CD4-positive, alpha-beta T cell treated with Interleukin-4 for 1 hour (primary cell): ENCODE data around the gene QSOX1.

ENCODE experiments used
- DNase-seq, 2 donors: peaks; one replicate each; pipeline ENCODE4 v3.0.0-alpha.2; 2020 to 2022

QSOX1 gene

GRCh38 chr1:180217006-180217405 is 62.3 kb downstream of the QSOX1 start:
- DNase-seq = no peak

DNA sequence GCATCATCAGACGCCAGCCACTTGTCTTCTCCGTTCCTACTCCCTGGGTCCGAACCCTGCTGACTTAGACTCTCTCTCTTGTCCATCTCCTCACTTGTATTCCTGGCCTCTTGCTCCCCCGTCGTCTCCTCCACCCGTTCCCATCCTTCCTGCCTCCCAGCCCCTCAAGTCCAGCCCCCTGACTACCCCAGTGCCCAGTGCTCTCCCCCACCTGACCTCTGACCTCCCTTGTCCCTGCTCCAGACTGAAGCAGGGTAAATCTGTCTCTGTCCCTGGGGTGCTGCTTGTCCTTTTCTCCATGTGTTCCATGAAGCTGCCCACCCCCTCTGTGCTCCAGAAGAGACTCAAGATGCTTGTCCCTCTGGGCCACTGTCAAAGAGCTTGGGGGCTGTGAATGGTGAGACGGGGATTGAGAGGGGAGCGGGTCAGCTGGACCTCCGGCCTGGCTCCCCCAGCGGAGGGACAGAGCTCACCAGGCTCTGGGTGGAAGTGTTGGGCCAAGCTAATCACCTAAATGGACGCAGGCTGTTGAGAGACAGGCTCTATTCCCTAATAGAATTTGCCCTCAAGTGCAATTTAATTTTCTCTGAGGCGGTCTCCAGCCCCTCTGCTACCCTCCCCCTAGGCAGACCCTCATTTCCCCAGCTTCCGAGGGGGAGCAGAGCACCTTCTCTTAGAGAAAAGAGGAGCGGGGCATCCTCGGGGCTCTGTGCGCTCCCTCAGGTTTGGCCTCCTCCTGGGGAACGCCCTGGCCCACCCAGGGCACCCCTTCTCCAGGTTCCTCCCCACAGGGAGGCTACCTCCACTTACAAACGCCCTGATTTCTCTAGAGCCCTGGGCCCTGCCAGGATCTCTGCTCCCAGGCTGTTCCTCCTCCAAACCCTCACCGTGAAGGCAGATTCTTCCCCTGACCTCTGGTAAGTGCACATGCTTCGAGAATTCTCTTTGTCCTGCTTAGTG is 64.4 kb downstream of the QSOX1 start:
- DNase-seq = no peak

DNA sequence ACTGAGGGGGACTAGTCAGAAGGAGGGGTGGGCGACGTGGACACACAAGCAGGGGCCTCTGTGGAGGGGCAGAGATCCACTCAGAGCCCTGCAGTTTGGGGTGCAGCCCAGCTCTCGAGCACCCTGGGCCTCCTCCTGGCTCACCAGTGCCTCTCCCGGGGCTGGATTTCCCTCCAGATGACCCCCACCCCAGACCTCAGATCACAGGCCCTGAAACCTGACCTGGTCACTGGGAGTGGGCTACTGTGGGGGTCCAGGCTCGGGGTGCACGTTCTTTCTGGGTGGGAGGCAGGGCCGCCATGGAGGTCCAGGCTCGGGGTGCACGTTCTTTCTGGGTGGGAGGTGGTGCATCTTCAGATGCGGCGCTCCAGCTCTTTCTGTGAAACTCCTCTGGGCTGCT is 65.1 kb downstream of the QSOX1 start:
- DNase-seq = no peak

GRCh38 chr1:180221462-180221861 is 66.8 kb downstream of the QSOX1 start:
- no peak for DNase-seq

DNA sequence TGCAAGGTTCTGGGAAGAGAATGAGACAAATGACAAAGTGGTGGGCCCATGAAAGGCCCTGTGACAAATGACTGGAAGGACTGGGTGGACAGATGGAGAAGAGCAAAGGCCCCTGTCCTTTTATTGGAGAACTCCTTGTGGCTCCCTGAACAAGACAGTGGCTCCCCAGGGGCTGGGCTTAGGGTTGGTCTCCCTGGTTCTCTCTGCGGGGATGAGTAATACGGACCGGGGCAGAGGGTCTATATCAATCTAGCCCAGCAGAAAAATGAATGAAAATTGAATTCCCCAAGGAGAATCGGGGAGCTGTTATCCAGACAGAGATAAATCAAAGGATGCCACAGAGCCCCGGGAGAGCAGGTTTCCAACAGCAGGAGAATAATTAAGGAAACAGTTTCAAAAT is 70.2 kb downstream of the QSOX1 start:
- DNase-seq = no peak

DNA sequence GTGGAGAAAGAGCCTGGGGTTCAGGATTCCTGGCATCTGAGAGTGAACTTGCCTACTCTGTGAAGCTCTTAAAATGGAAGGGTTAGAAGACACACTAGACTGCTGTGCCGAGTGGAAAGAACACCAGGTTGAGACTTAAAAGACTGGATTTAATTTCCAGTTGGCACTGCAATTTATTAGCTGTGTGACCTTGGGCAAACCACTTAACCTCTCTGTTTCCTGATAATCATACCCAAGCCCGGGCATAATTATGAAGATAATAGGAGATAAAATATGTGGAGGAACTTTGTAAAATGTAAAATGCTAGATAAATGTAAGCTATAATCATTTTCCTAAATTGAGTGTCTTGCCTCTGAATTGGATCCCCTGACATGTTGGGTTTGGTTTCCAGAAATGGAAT is 70.7 kb downstream of the QSOX1 start:
- no peak for DNase-seq

- no peak for DNase-seq
These were observed 73.4 kb downstream of the QSOX1 start for GRCh38 chr1:180227861-180228647.

- no peak for DNase-seq
These were observed 74.2 kb downstream of the QSOX1 start for GRCh38 chr1:180228648-180229482.

- DNase-seq = peak in 1 of 2 donors; percentile 26
These were observed 75.1 kb downstream of the QSOX1 start, which contains the start of gene LHX4 for GRCh38 chr1:180229483-180230415. Gene LHX4, plus strand, starts transcription at chr1:180230264. Its CDS starts 266 bp downstream, at chr1:180230530.

DNA sequence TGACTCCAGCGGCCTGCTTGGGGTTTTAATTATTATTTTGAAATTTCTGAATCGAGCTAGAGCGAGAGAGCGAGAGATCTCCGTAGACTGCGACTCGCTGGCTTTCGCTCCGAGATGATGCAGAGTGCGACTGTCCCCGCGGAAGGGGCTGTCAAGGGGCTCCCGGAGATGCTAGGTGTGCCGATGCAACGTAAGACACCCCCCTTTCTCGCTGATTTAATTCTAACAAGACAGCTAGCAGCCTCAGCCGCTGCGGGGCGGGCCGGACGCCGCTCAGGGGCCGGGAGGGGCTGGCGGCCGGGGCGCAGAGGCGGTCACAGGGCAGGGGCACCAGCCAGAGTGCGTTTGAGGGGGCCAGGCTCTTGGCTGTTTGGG is 75.7 kb downstream of the QSOX1 start:
- DNase-seq = no peak

GRCh38 chr1:180230791-180231505 is 76.3 kb downstream of the QSOX1 start:
- no peak for DNase-seq

GRCh38 chr1:180231506-180231921 is 76.8 kb downstream of the QSOX1 start:
- no peak for DNase-seq

DNA sequence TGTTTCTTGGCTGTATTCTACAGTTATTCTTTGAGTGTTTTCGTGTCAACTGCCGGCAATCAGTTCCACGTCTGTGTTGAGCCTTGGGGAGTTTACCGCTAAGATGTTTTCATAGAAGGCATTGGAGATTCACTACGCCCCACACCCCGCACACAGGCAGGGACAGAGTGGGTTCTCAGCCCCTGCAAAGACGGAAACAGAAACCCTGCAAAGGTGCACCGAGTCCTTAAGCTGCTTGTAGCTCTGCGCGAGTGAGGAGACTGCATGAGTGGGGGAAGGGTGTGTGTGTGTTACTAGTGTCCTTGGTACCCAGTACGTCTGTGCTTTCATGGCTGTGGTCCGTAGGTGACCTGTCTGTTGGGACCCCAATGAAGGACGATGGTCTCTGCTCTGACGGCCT is 77.3 kb downstream of the QSOX1 start:
- DNase-seq = no peak

DNA sequence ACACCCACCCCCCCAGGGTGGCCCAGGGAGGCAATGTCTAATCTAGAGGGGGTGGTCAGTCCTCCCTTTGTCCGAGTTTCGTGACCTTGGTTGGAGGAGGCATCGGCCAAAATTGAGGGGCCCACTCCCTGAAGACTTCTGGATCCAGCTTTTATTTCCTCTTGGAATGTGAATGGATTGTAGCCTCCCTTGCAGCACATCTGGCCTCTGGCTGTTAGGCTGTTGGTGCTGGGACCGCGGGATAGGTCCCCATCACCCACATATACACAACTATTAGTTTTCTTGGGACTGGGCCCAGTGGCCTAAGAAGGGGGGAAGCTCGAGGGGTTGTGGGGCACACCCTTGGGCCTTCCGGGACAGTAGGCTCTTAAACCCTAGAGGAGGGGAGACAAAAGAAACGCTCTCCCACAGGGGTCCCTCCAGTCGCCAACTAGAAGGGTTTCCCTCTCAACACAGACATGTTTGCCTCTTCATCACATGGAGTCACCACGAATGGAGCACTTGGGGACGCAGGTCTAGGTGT is 77.9 kb downstream of the QSOX1 start:
- DNase-seq = no peak

DNA sequence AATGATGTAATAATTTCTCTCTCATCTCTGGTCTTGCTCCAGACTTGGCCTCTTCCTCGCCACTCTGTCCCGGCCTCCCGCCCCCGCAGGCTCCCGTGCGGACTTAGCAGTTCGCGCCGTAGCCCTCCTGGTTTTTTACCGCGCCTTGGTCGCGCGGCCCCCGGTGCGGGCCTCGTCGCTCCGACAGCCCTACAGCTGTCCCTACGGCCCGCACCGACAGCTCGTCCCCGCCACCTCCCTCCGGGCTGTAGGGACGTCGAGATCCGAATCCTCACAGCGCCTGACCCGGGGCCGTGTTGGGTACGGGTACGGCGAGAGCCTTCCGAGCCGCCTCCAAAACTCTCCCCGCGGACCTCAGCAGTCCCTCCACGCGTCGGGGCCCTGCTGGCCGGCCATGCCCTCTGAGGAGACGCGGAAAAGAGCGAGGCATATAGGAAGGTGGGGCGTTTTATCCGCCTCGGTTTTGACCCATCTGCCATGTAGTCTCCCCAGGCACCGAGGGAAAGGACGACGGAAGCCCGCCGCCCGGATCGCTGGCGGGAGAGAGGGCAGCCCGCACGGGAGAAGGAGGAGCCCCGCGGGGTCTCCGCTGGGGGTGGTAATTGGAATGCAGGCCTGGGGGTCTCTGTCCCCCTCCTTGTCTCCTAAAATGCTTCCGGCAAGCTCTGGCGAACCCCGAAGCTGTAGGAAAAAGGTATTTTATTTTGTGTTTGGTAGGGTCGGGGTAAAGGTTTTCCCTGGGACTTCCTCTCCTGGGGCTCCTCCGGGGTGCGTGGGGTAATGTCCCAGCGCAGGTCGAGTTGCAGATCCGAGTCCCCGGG is 78.7 kb downstream of the QSOX1 start:
- DNase-seq = no peak

GRCh38 chr1:180234369-180235076 is 79.9 kb downstream of the QSOX1 start:
- no peak for DNase-seq

- DNase-seq = no peak
These were observed 80.4 kb downstream of the QSOX1 start for GRCh38 chr1:180235077-180235501.

DNA sequence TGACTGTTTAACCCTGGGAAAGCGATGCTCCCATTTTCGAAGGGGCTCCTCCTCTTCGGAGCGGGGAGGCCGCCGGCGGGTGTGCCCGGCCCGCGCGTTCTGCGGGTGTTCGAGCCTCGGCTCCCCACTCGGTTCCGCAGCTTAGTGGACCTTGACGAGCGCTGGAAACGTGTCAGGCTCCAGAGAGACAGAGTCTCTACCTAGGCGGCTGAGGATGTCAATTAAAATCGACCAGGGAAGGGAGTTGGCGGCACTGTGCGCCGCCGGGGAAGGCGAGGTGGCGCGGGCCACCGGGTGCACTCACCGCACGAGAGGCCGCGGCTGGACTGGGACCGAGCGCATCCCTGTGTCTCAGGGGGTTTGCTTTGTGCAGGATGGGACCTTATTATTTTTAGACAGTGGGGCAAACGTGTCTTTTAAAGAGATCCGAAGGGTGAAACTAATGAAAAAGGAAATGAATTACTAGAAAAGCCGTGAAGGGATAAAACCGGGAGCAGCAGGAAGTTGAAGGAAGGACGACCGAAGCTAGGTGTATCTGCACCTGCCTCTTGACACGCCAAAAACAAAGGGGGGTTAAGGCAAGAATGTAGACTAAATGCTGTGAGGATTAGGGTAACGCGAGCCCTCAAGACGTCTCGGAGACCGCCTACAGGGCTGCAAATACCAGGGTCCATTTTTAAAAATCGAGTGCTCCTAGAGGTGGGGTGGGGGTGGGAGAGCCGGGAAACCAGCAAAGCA is 81.0 kb downstream of the QSOX1 start:
- no peak for DNase-seq
